ENCODE data around the gene GPR27.

Gene GPR27, protein sequence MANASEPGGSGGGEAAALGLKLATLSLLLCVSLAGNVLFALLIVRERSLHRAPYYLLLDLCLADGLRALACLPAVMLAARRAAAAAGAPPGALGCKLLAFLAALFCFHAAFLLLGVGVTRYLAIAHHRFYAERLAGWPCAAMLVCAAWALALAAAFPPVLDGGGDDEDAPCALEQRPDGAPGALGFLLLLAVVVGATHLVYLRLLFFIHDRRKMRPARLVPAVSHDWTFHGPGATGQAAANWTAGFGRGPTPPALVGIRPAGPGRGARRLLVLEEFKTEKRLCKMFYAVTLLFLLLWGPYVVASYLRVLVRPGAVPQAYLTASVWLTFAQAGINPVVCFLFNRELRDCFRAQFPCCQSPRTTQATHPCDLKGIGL

DNA sequence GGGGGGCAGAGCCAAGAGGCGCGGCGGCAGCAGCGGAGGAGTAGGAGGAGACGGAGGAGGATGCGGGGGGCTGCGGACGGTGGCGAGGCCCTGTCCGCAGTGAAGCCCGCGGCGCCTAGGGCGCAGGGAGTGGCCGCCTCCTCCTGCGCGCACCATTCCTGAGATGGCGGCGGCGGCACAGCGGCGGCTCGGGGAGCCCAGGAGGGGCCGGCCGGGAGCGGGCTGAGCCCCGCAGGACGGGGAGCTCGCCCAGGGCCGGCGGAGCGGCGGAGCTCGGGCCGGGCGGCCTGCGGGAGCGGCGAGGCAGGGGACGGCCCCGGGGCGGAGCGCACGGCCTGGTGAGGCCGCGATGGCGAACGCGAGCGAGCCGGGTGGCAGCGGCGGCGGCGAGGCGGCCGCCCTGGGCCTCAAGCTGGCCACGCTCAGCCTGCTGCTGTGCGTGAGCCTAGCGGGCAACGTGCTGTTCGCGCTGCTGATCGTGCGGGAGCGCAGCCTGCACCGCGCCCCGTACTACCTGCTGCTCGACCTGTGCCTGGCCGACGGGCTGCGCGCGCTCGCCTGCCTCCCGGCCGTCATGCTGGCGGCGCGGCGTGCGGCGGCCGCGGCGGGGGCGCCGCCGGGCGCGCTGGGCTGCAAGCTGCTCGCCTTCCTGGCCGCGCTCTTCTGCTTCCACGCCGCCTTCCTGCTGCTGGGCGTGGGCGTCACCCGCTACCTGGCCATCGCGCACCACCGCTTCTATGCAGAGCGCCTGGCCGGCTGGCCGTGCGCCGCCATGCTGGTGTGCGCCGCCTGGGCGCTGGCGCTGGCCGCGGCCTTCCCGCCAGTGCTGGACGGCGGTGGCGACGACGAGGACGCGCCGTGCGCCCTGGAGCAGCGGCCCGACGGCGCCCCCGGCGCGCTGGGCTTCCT lies at the start of gene GPR27:
Gene GPR27, plus strand, starts transcription at position 155 of the 909 bp plus-strand sequence. Its CDS starts 195 bp downstream, at position 350.
- no peak for DNase-seq (ENCODE audit: low read depth in 2 of 2)

DNA sequence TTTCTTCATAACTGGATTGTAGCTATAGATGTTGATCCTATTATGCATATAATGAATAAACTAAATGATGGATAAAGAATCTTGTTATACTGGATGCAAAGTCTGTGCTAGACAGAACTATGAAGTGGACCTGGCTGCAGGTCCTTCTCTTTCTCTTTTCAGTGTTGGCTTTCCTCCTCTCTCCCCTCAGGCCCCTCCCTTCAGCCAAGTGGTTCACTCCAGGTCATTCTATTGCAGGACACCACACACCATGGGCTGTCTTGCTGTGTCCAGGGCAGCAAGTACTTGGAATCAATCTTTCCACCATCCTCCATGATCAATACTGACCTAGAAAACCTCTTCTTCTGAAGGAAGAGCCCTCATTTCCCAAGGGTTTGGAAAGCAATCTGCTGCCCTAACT lies 48.7 kb upstream of the GPR27 start:
- DNase-seq (ENCODE audit: low read depth in 2 of 2), result no peak

DNA sequence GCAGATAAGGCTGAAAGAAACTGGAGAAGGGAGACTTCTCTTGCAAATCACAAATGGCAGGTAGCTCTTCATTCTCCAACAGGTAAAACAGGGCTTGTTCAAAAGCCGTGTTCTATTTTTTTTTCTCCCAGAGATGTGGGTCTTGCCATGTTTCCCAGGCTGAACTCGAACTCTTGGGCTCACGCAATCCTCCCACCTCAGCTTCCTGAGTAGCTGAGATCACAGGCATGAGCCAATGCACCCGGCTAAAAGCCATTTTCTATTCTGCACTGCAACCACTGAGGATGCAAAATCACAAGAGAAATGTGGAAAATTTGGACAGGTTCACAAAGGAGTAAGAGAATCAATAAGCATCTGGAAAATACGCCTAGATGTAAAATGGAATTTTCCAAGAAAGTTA lies 48.0 kb upstream of the GPR27 start:
- no peak for DNase-seq (ENCODE audit: low read depth in 2 of 2)

DNA sequence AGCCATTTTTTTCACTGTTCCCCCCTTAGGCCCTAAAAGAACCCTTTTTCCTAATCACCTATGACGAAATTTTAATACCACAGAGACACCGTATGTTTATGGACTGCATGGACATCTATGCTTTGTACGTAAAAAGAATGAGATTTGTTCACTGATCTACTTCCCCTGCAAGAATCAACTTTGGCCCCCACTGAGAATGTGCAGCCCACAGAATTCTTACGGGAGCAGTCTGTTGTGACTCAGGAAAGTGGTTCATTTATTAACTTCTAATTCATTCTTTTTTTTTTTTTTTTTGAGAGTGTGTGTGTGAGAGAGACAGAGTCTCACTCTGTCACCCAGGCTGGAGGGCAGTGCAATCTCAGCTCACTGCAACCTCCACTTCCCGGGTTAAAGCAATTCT lies 46.1 kb upstream of the GPR27 start:
- no peak for DNase-seq (ENCODE audit: low read depth in 2 of 2)

DNA sequence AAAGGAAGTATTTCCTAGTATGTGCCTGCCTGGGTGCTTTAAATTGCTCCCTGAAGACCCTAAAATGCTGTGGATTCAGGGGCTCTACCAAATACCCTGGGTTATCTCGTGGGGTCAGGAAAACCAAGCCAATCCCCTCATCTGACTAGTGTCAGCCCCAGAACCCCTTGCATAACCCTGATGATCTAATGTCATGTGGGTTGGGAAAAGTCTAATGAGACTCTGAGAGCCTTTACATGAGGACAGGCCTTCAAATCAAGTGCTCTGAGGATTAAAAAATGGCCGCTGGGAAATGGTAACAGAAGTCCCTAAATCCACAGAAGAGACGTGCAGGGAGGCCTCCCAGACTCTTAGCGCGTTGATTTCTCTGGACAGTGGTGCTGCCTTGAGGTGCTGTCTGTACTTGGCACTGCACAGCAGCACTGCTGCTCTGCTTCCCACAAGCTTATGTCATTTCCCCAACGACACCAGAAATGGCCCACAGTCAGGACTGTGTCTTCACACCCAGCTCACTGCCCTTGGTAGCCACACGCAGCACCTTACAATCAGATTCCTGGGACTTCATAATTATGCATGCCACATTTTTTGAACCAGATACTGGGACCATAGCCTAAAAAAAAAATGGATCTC lies 45.1 kb upstream of the GPR27 start:
- DNase-seq (ENCODE audit: low read depth in 2 of 2), result no peak

DNA sequence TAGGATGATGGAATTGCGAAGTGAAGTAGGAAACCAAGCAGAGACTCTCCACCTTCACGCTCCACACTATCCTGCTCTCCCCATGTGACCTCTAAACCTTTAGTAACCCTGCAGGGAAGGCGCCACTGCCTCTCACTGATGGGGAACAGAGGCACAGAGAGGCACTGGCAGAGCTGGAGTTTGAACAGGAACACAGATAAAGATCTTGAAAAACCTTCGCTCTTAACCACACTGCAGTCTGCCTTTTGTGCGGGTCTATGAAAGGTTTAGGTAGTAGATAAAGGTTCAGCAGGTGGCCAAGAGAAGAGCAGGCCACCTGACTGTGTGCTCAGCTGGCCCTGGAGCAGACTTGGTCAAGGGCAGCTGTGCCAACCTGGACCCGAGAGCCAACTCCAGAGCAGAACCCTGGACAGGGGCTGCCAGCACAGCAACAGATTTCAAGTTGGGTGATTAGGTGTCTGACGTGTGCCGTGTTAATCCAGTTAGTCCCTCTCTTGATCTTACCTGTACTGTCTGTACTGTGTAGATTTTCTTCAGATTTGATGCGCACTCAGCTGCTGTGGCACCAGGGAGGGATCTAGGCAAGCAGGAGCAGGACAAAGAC lies 43.6 kb upstream of the GPR27 start:
- DNase-seq (ENCODE audit: low read depth in 2 of 2), result no peak

DNA sequence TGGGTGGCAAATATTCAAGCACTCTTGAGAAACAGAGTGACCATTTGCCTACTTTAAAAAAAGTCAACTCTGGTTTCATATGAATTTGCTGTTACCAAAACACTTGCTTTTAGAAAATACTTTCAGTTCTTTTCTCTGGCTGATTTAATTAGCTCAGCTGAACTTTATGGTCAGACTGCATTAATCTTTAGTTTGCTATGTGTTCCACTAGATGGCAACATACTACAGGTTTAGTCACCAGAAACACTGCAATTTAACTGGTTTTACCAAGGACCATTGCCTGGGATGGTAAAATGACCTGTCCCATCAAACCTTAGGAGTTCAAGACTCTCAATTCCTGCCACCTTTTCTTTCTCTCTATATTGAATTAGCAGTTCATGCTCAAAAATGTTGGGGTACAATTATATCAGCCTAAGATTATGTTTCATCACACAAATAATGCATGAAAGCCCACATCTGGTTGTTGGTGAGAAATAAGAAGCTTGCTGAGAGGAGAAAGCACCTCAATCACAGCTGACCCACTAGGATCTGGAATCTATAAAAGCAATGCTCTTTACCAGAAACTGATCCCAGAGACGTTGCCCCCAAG lies 42.7 kb upstream of the GPR27 start:
- no peak for DNase-seq (ENCODE audit: low read depth in 2 of 2)

DNA sequence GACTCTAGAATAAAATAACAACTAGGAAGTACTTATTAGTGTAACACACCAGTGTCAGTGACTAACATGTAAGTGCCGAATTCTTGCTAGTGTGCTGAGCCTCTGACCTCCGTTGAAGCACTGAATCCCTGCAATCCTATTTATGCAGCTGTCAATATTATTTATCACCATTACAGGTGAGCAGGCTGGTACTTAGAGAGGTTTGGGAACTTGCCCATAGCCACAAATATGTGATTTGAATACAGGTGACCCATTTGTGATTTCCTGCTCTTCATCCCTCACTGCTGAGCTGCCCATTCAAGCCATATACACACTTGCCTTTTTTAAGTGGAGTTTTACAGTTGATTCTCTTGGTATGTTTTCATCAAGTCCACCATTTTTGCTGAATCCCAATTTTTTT lies 40.6 kb upstream of the GPR27 start:
- DNase-seq (ENCODE audit: low read depth in 2 of 2), result no peak

DNA sequence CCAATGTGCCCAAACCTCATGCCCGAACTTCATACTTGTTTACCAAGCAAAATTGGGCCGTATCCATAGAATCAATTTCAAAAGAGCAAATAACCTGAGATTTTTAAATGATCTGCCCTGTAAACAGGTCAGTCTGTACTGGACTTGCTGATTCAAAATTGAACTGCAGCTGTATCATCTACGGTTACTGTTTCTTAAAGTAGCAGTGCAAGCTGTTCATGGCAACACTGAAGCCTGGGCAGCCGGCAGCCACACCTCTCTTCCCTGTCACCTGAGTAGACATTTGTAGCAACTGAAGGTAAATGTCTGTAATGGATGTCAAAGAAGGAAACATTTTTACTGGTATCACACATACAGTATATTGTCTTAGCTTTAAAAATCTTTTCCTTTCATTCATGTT lies 39.1 kb upstream of the GPR27 start:
- DNase-seq (ENCODE audit: low read depth in 2 of 2), result no peak

DNA sequence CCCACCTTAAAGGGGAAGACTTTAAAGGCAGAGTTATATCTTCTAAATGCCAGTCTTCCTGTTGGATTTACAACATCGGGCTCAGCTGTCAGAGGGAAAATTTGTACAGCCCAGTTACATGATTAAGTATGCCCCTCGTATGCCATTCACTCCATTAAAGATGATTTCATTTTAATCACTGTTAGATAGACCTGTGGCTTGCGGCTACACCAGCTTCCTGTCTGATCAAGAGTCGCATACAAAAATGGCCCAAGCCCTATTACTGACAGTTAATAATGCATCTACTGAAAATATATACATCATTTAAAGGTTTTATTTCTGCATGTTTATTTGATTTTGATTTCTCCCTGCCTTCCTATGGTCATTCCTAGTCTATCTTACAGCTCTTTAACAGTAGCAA lies 35.6 kb upstream of the GPR27 start:
- DNase-seq (ENCODE audit: low read depth in 2 of 2), result no peak

DNA sequence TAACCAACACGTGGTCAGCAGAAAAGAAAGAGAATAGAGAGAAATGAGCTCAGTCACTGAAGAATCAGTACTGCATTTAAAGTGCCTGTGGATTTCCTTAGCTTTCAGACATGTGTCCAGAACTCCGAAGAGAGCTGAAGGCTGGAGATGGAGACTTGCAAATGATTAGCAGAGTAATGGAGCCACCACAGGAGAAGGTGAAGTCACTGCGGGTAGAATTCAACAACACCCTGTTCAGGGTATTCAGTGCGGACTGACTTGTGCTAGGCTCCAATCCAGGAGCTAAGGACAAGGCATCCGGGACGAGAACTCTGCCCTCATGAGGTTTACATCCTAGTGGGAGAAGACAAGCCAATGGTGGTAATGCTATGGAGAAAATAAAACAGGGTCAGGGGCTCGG lies 32.7 kb upstream of the GPR27 start:
- no peak for DNase-seq (ENCODE audit: low read depth in 2 of 2)

DNA sequence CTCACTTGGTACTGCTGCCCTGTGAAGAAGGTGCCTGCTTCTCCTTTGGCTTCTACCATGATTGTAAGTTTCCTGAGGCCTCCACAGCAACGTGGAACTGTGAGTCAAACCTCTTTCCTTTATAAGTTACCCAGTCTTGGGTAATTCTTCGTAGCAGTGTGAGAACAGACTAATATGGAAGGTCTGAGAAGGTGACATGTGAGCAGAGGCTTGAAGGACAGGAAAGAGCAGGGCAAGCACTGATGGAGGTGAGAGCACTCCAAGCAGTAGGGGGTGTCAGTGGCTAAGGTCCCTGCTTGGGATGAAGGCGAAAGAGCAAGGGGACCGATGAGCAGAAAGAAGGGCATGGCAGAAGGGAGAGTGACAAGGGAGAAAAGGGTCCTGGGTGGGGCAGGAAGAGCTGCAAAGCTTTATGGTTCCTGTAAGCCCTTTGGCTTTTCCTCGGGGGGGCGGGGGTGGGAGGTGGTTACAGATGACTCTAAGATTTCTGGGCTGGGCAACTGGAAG lies 32.0 kb upstream of the GPR27 start:
- DNase-seq (ENCODE audit: low read depth in 2 of 2), result no peak

DNA sequence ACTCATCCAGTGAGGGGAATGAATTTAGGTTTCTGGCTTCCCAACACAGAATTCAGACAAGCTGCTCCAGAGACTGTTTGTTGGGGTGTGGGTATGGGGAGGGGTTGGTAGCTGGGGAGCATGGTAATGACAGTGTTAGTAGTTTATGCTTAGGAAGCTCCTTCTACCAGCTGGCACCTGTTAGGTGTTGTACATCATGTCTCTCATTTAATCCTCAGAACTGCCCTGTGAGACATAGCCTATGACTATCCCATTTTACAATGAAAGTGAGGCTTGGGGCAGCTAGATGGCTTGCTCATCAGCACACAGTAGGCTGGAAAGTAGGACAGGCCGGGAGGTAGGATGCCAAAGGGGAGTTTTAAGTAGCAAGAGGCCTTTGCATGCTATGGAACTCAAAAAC lies 31.0 kb upstream of the GPR27 start:
- no peak for DNase-seq (ENCODE audit: low read depth in 2 of 2)

DNA sequence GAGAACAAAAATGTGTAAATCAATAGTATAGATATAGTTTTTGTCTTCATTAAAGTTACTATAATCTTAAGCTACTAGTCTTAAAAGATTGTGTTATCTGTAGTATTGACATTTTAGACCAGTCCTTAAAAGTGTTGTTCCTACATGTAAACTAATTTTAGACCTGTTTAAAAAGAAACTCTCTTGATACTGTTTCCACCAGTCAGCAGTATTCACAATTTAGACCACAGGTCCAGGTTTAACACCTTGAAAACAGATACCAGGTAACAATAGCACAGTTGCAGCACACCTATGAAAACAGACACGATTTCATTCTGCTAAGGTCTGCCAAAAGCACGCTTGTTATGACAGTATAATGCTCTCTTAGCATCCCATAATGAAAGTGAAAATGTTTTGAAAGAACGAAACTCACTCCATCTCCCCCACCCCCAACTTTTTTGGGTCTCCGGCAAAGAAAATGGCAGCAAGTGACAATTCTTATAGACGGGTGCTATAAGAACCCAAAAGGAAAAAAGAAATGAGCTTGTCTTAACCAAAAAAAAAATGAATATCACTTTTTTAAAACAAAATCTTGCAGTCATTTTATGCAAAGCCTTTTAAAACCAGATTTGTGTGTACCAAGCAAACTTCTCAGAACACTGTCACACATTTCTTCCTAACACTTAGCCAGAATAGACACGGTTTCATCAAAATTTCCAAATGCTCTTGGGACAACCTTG lies 30.0 kb upstream of the GPR27 start:
- DNase-seq (ENCODE audit: low read depth in 2 of 2), result no peak

DNA sequence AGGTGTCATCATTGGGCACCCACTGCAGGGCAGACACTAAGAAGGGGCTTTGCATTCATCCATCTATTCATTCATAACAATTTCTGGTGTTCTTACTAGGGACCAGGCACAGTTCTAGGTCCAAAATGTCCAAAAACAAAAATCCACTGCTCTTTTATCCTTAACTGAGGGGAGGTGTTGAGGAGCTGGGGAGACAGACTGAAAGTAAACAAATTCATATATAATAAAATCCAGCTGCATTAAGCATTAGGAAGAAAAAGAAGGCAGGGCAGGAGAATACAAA lies 29.5 kb upstream of the GPR27 start:
- DNase-seq (ENCODE audit: low read depth in 2 of 2), result no peak

DNA sequence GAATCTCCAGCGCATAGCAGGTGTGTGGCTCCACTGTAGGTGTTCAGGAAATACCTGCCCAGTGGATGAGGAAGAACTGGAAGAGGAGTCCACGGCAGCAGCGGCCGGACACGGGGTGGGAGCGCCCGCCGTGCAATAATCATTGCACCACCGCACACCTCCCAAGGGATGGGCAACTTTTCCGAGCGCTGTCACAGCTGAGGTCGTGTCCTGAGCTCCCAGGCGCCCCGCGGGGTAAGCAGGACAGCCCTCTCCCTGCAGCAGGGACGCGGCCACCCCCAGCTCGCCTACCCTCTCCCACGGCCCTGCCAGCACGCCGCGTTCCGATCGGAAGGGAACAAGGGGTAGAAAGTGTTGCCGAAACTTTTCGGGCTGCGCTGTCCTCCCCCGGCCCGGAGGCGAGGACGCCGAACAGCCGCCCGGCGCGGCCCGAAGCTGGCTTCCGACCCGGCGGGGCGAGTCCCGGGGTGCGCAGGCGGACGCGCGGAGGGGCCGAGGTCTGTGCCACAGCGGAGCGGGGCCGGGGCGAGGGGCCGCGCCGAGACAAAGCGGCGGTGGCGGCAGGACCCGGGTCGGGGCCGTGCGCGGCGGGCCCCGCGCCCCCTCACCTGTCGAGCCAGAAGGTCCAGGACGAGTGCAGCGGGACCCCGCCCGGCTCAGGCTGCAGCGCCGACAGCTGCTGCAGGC lies 28.9 kb upstream of the GPR27 start:
- no peak for DNase-seq (ENCODE audit: low read depth in 2 of 2)

DNA sequence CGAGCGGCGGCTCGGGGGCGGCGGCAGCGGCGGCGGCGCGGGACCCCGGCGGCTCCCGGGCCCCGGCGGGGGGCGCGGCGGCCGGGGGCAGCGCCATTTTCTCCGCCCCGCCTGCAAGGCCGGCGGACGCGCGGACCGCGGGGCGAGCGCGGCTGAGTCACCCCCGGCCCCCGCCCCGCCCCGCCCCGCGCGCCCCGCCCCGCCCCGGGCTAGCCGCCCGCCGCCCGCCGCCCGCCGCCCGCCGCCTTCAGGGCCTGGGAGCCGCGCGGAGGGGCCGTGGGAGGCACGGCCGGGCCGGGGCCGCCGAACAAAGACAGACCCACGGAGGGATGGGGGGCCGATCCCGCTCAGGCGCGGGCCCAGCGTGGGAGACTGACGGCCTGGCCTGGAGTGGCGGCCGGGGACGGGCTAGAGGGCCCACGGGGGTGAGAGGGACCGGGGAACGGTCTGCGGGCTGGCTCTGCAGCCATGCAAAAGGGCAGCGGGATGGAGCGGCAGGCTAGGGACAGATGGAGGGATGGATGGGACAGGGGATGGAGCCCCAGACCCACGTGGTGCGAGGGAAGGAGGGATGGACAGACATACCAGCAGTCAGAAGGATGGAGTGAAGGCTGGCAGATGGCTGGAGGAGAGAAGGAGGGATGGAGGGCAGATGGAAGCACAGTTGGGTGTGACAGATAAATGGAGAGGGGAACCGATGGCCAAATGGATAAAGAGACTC lies 28.2 kb upstream of the GPR27 start, which contains the start of gene EIF4E3:
Gene EIF4E3, minus strand, starts transcription at position 132 of the 721 bp plus-strand sequence. Its CDS starts 35 bp downstream, at position 97.
- no peak for DNase-seq (ENCODE audit: low read depth in 2 of 2)

DNA sequence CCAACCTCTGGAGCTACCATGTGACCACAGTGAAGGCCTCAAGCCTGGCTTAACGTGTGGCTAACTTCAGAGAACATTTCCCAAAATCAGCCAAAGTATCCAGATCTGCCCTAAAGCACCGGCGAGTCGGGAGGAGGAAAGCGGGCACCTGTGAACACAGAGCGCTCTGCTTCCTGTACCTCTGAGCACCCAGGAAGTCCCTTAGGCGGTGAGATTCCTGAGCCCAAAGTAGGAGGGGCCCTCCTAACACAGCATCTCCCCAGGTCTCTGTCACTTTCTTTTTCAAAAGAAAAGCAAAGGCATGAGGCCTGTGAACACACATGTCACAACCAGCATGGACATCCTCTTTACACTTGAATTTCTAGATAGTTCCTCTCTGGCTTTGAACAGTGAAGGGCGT lies 27.5 kb upstream of the GPR27 start:
- DNase-seq (ENCODE audit: low read depth in 2 of 2), result no peak

DNA sequence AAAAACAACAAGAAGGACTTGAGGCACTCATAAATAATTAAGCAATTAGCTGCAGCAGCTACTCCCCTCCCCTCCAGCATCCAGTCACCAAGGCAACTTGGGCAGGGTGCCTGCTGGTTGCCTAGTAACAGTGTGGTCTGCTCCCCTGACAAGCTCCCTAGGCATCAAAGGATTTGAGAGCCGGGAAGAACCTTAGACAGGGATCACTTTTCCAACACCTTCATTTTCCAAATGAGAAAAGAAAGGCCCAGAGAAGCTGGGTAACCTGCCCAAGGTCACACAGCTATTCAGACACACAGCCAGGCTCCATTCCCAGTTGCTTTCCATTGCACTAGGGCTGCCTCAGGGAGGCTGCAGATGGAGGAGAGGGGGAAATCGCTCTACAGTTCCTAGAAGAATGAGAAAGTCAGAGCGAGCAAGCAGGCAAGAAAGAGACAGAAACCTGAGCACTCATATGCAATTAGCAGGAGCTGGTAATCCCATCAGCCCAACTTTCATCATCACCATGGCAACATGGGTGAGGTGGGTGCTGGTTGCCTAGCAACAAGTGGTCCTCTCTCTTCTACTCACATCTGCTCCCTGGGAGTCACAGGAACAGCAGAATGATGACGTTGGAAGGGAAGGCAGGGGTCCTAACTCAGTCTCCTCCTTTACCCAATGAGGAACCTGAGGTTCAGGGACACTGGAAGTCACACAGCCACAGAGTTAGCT lies 24.9 kb upstream of the GPR27 start:
- no peak for DNase-seq (ENCODE audit: low read depth in 2 of 2)

All from stimulated activated CD8-positive, alpha-beta memory T cell treated with anti-CD3 and anti-CD28 coated beads, Interleukin-7, amount 100 ng/mL, for 1 hour (primary cell).